HEK293T (cell line): ENCODE results near the gene PRKG1.

ENCODE experiments used
- ARNT ChIP-seq: fragments of 450-650 bp; IDR thresholded peaks from 2 replicates; pipeline ENCODE4 v1.6.1; 2017; ENCODE audit warnings: mild to moderate bottlenecking
- BHLHE40 ChIP-seq: fragments of 450-650 bp; IDR thresholded peaks from 2 replicates; pipeline ENCODE4 v1.6.1; 2016; ENCODE audit warnings: mild to moderate bottlenecking, moderate library complexity, borderline replicate concordance
- ELF4 ChIP-seq: fragments of 450-650 bp; IDR thresholded peaks from 2 replicates; pipeline ENCODE4 v1.6.1; 2017; ENCODE audit warnings: antibody characterized with exemption
- FOXA1 ChIP-seq: fragments of 450-650 bp; IDR thresholded peaks from 2 replicates; pipeline ENCODE4 v1.6.1; 2016; ENCODE audit warnings: mild to moderate bottlenecking
- FOXK2 ChIP-seq: fragments of 450-650 bp; IDR thresholded peaks from 2 replicates; pipeline ENCODE4 v1.6.1; 2016; ENCODE audit warnings: mild to moderate bottlenecking
- FOXM1 ChIP-seq: fragments of 450-650 bp; IDR thresholded peaks from 2 replicates; pipeline ENCODE4 v1.6.1; 2017; ENCODE audit warnings: mild to moderate bottlenecking, borderline replicate concordance
- PKNOX1 ChIP-seq: fragments of 450-650 bp; IDR thresholded peaks from 2 replicates; pipeline ENCODE4 v1.6.1; 2016
- SP1 ChIP-seq: fragments of 450-650 bp; IDR thresholded peaks from 2 replicates; pipeline ENCODE4 v1.6.1; 2017

- TF ChIP-seq FOXK2: no peak
- TF ChIP-seq FOXM1: no peak
- TF ChIP-seq ELF4: no peak
- no peak for TF ChIP-seq FOXA1
- TF ChIP-seq ARNT: no peak
- TF ChIP-seq PKNOX1: no peak
- no peak for TF ChIP-seq BHLHE40
- TF ChIP-seq SP1: no peak
Observed at GRCh38 chr10:52197098-52197497, 1122.8 kb downstream of the PRKG1 start.
